Stimulated activated CD4-positive, alpha-beta T cell treated with anti-CD3 and anti-CD28 coated beads, Interleukin-1b, Interleukin-23, amount 100 ng/mL, for 4 hours (primary cell): ENCODE results near the gene GJB2.

Experiments used
- DNase-seq, 2 donors: peaks; one replicate each; pipeline ENCODE4 v3.0.0-alpha.2; 2020; ENCODE audit warnings: low read depth in 2 of 2

GJB2 gene

DNA sequence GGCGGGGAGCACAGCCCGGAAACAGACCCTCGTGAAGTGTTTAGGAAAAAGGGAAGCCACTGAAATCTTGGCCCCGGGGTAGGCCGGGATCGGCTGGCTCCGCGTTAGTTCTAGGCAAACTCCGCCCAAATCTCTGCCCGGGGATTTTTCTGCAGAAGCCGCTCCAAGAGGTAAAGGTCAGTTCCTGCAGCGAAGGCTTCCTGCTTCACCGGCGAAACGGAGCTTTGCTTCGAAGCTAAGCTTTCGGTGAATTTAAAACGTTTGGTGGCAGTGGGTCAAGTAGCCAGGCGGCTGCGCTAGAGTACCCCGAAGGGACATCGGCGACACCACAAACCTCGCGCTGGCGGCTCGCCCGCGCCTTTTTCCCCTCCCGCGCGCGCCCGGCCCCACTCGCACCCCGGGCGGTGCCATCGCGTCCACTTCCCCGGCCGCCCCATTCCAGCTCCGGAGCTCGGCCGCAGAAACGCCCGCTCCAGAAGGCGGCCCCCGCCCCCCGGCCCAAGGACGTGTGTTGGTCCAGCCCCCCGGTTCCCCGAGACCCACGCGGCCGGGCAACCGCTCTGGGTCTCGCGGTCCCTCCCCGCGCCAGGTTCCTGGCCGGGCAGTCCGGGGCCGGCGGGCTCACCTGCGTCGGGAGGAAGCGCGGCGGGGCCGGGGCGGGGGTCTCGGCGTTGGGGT is 441 bp downstream of the GJB2 start:
- DNase-seq, result no peak

DNA sequence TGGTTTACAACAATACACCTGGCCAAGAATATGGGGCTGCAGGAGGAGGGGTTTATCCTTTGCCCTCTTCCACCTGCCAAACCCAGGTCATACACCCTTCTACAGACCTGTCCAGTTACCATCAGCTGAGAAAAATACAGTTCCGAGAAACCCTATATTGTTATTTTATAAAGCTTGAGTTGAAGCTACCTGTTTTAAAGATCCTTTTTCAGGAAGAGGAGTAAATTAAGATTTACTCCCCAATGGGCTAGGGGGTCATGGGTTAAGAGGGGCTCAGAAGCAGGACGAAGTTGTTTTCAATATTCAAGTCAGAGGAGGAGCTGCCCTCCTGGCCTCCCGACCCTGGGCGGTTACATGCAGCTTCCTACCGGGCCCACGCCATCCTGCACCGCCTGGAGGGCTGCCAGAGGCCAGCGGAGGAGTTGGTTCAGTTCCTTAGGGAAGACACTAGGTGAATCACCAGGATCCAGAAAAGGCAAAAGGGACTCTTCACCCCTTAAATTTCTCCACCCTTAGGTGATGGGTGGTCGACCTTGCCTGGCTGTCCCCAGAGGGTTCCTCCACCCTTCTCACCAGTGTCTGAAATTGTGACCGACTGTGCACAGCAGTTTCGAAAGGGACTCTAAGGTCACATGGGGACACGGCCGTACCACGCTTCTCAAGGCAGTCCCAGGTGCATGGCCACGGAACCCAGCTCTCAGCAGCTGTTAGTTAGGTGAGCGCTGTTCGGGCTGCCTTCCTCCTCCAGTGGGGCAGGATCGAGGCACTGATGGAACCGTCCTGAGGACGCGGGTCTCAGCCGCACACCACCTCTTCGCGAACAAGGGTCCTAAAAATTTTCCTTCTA is 1.2 kb downstream of the GJB2 start:
- no peak for DNase-seq

DNA sequence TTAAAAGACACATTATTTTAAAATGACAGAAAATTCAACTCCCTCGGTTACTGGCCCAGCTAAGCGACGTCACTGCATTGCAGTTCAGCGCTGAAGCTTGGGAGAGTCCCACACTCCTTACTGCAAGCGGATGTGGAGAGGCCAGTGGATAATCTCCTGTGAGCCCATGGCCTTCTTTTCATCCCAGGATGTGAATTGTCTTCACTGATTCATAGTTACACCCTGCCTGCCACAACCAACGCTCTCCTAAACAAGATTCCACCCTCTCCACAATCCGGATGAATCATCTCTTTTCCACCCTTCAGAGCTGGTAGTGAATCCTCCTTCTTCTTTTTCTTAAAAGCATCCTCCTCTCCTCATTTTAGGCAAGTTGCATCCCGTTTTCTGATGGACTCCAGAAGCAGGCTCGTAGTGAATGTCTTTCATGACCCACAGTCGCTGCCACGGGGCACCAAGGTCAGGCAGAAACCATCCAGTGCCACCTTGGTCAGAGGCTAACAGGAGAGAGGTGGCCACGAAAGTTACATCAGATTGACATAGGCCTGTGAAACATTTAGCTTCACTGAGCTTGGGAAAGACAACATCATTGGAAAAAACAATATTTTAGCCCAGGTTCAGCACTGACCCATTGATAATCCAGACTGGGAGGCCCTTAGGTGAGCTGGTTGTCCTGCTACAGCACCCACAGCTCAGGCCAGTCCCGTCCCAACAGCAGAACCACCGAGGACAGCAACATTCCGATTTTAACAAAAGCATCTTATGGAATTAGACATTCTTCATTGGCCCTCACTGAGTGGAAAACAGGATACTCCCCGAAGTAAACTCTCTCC is 2.0 kb downstream of the GJB2 start:
- DNase-seq, result no peak

DNA sequence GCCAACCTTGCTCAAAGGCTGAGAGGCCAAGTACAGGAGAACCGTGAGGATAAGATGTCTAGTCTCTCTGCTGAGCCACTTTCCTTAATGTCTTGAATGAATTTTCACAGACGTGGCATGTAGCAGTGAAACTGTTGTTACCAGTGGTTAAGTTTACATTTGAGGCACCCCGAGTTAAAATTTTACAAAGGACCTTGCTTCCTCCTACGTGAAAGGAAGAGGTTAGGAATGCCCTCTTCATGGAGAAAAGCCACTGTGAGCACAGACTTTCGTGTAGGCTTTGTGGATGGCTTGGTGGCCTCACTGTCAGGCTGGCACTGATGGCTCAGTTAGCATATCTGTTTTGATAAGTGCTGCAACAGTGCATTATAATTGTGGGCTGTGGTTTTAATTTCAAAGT is 2.7 kb downstream of the GJB2 start:
- DNase-seq, result no peak

DNA sequence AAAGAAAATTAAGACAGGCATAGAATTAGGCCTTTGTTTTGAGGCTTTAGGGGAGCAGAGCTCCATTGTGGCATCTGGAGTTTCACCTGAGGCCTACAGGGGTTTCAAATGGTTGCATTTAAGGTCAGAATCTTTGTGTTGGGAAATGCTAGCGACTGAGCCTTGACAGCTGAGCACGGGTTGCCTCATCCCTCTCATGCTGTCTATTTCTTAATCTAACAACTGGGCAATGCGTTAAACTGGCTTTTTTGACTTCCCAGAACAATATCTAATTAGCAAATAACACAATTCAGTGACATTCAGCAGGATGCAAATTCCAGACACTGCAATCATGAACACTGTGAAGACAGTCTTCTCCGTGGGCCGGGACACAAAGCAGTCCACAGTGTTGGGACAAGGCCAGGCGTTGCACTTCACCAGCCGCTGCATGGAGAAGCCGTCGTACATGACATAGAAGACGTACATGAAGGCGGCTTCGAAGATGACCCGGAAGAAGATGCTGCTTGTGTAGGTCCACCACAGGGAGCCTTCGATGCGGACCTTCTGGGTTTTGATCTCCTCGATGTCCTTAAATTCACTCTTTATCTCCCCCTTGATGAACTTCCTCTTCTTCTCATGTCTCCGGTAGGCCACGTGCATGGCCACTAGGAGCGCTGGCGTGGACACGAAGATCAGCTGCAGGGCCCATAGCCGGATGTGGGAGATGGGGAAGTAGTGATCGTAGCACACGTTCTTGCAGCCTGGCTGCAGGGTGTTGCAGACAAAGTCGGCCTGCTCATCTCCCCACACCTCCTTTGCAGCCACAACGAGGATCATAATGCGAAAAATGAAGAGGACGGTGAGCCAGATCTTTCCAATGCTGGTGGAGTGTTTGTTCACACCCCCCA is 3.8 kb downstream of the GJB2 start:
- no peak for DNase-seq

DNA sequence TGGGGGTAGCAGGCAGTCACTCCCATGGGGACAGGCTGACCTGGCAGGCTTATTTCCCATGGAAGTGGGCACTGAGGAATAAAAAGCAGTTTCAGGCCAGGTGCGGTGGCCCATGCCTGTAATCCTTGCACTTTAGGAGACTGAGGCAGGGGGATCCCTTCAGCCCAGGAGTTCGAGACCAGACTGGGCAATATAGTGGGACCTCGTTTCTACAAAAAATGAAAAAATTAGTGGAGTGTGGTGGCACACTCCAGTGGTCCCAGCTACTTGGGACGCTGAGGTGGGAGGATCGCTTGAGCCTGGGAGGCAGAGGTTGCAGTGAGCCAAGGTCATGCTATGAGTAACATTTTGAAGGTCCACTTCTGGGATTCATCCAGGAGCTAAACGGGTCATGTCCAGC is 6.0 kb downstream of the GJB2 start:
- no peak for DNase-seq

DNA sequence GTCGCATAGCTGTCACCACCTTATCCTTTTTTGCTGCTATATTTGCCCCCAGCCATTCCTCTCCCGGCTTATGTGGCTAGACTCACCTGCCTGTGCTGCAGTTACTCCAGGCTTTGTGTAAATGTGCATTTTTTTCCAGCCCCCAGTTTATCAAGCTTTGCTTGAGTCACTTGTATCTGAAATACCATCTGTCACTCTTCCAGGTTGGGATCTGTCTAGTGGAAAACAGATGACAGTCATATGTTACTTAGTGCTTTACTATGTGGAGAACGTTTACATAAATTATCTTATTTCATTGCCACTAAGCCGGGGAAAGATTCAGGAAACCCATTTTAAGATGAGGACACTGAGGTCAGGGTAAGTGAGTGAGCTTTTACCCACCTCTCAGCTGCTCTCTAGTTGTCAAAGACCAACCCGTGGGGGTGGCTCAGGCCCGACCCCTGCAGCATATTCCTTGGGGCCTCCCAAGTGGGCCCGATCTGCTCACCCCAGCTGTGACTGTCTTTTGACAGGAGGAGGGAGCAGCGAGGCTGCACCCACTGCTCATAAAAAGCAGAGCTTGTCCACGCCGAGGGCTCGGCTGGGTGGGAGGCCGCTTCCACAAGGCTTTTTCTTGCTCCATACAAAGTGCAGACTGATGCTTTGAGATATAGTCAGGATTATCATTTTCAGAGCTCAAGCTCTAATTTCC is 7.2 kb downstream of the GJB2 start:
- no peak for DNase-seq

DNA sequence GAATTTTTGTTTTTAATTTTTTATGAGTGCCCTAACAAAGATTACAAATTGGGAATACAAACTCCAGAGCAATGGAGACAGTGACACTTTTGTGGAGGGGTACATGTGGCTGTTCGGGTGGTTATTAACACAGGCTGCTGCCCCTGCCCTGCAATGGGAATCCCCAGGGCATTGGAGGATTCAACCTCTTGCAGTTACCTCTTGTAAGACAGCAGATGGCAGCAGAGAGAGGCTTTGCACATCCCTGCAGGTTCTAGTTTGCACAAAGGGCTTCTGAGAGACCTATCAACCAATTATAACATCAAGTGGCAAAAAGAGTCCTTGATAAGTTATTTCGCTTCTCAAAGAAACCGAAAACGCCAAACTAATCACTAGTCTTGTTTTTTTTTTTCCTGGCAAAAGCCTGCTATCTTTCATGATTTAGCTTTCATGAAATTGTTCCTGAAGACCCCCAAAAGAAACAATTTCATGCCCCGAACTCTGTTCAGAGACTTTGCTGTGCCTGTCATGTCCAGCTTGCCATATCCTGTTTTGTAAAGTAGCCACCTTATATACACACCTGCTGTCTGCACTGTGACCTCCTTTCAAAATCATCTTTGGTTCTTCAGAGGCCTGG is 10.4 kb downstream of the GJB2 start:
- peak in 1 of 2 donors; percentile 46 for DNase-seq

DNA sequence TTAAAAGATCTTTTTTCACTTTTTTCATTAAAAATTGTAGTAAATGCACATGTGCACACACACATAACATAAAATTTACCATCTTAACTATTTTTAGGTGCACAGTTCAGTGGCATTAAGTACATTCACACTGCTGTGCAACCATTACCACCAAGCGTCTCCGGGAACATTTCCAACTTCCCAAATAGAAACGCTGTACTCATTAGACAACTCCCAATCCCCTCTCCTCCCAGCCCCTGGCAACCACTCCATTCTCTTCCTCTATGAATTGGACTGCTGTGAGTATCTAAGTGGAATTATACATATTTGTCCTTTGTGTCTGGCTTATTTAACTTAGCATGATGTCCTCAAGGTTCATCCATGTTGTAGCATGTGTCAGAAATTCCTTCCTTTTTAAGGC is 11.6 kb downstream of the GJB2 start:
- DNase-seq, result no peak

DNA sequence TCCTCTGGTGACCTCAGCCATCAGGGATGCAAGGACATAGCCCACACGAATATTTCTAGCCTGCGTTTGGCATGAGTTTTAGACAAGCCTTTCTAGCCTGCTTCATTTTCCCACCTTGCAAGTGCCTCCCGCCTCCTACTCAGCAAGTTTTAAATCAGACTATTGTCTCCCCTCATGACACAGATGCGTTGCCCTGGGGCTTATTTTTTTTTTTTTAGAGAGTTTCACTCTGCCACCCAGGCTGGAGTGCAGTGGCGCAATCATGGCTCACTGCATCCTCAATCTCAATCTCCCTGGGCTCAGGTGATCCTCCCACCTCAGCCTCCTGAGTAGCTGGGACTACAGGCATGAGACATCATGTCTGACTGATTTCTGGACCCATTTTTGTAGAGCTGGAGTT is 14.6 kb downstream of the GJB2 start:
- no peak for DNase-seq

DNA sequence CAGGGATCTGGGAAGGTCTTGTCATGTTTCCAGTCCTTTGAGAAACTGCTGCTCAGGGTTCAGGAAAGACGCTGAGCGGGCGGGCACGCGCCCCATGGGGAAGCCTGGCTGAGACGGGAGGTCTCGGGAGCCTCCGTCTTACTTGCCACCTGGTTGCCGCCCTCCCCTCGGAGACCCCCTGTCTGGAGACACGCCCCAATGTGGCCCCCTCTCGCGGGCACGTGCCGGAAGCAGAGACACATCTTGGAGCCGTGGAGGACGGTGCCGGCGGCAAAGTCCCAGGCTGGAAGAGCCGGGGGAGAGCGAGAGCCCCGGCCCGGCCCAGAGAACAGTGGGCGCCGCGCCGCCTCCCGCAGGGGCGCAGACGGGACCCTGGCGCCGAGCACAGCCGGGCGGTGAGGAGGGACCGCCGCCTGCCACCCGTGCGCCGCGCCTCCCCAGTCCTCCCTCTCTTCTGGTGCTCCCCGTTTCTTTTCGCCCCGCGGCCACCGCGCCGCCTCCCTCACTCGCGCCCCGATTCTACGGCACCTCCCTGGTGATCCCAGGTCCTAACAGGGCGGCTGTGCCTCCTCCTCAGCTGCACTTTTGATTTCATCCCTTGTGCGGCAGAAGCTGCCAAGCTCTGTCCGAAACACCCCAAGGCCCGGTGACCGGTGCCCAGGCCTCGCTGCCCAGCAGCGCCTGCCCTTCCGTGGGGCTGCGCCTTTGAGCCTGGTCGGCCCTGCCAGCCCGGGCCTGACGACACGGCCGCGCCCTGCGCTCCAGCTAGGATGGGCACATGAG is 15.5 kb downstream of the GJB2 start:
- no peak for DNase-seq

DNA sequence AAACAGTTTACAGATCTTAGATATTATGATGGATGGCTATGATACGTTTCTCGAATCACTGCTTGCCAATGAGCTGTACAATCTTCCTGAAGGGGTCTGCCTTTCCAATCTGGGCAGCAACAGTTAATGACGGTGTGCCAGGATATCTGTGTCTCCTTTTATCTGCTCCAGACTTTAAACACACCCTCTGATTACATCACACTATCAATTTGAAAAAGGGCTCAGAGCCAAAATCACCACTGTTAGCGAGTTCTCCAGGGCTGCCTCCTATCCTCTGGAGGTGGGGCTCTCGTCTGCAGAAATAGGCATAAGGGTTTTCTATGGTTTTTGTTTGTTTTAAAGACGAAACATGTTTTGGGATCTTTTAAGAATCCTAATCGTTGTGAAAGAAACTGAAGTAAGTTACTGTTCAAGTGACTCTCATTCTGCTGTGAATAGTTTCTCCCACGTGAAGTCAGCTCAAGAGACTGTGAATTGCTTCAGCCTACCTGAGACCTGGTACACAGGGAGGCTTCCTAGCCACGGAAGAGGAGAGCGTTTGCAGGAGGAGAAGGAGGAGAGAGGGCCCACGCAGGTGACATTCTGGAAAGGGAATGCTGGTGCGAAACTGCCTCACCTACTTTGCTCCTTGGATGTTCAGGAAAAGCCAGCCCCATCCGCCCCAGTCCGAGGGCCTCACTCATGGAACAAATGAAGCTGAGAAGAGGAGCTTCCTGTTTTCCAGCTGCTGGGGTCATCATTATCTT is 16.7 kb downstream of the GJB2 start:
- DNase-seq, result no peak

DNA sequence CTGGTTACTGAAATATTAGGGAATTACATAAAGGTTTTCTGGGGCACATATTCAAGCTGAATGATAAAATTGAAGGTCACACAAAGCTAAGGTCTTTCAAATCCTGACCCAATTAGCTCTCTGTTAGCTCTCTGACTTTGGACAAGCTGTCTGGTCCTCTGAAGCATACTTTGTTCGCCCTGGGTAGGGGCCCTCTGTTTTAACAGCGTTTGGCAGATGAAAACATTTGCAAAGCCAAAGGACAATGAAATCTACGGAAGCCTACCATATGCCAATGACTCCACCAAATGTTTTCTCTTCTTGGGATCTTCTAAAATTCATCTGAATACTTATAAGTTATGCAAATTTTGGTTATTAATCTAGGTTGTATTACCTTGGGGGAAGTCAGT is 17.3 kb downstream of the GJB2 start:
- DNase-seq, result no peak

DNA sequence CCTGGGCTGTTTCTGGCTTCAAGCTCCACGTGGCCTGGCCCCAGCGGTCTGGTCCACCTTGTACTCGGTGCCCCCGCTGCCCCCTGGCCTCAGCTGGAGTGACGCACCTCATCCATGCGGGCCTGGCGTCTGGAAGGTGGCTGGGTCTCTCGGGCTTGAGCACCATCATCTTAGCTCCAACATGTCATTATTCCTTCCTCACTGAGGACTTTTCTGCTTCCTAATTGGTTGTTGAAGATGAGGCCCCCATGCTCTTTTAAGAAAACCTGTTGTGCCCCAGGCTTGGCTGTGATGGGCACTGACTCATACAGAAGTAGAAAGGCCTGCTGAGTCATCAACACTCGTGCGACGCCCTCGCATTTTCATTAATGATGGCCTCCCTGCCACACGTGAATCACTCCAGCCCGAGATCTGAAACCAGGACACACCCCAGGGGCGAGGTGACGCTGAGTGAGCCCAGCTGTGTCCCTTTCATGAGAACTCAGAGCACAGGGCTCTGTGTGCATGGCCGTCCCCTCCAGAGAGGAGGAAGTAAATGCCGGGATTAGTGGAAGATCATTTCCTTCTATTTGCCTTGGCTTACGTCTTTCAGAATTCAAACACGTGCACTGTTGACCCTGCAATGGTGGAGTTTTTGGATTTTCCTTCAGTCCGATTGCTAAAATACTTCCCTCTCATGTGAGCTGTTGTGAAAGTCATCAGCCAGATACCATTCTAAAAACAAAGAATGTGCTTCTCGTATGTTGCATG is 17.9 kb downstream of the GJB2 start:
- peak; percentile 58 to 61 for DNase-seq

DNA sequence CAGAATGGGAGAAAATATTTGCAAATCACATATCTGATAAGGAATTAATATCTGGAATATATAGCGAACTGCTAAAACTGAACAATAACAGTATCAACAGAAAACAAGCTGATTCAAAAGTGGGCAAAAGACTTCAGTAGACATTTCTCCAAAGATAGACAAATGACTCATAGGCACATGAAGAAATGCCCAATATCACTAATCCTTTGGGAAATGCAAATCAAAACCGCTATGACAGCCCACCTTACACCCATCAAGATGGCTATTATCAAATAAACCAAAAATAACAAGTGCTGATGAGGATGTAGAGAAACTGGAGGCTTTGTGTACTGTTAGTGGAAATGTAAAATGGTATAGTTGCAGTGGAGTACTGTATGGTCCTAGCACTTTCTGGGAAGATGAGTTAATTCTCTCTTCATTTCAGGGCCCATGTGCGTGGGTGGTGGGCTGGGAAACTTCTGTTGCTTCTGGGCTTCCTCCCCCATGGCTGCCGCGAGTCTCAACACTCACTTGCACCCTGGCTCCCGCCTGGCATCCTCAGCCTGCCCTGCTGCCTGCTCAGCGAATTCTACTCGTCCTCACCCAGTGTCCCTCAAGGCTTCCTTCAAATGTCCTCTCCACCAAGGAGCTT is 19.5 kb downstream of the GJB2 start:
- DNase-seq, result no peak

DNA sequence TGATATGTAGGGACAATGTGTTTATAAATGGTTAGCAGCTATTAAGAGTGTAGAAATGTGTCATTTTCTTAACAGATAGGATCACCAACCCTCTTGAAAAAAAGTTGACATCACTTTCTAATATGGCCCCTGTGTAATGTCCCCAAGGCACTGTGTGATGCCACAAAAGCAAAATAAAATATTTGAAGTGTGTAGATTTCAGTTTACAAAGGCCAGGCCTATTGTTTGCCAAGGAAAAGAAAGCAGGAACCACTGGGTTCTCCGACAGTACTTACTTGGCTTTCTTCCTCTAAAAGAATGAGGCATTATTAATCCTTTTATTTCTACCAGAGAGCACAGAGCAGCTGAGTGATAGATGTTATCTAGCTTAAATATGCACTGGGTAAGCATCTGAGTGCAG is 21.4 kb downstream of the GJB2 start:
- DNase-seq, result no peak

DNA sequence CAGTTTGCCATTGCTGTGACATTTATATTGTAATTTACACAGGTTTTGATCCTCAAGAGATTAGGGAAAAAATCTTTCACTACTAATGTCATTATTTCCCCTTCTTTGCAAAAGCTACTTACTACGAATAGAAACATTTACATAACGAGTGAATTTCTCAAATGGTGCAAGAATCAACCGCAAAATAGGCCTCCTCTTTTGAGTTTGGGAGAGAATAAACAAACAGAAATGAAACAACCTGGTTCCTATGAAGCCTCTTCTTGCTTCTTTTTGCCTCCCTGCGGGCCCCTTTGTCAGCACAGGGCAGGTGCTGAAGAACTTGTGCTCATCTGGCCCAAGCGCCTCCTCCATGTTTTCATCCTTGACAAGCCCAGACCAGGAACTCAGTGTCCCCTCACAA is 21.8 kb downstream of the GJB2 start:
- no peak for DNase-seq

DNA sequence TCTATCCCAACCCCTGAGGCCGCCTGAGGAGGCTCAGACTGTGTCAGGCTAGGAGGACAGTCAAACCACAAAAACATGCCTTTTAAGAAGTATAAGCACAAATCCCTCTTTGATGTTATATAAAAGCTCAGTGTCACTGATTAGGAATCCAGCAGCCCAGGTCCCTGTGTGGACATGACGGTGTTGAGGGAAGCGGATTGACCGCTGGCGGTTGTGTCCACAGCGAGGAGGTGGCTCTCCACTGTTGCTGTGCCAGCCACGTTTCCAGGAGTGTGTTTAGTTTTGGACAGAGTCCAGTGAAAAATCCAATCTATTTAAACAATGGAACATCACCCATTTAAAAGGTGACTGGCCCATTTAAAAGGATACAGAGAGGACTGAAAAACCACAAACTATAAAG is 24.3 kb downstream of the GJB2 start:
- no peak for DNase-seq
